ENCODE measurements around the gene EQTN. TPM values are rescaled to one million over a fixed set of nuclear protein-coding genes. Genes with fewer than 3 reads are reported as not detected.
A peak's percentile ranks its signal among the peaks of the same experiment; 100 is the strongest.

EQTN gene
- total and polyA plus RNA-seq, 9 donors: 0.23 to 2.3 (median 0.99) TPM; not detected in 1

DNA sequence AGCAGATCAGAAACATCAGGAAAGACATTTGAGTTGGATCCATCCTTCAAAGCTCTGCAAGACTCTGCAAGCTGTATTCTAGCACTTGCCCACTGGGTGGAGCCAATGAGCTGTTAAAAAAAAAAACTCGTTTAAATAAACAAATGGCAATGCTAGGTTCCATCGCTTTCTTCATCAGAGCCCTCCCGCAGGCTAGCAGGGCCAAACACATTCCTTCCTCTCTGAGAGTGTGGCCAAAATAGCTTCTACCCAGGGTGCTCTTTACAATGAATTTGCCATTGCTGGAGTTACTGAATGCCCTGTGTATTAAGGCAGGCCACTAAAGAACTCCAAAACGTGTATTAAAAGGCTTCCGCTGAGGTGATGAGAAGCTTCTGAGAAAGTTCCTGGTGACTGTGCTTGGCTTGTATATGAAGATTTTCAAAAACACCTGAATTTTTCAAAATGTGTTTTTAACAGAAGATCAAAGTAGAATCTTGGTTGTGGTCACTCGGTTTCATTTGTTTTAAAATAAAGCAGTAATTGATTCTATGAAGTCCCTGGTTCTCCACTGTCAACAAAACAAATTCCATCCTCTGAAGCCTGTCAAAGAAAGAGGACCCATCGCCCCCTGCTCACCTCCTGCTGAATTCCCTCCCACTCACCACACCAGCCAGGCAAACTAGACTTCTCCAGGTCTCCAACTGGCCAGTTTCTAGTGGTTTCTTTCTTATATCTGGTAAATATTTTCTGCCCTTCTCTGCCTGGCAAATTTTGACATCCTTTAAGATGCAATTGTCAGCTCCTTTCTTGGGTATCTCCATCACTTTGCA, 36.5 kb upstream of the EQTN start:
- H3K9me3 ChIP-seq: no peaks in the 10 kb centered on the region
- TF ChIP-seq EP300 (IDR thresholded peaks at IDR 0.05) (no peak), POLR2A (IDR thresholded peaks at IDR 0.05) (no peak)
- TF ChIP-seq, protein P1, sequence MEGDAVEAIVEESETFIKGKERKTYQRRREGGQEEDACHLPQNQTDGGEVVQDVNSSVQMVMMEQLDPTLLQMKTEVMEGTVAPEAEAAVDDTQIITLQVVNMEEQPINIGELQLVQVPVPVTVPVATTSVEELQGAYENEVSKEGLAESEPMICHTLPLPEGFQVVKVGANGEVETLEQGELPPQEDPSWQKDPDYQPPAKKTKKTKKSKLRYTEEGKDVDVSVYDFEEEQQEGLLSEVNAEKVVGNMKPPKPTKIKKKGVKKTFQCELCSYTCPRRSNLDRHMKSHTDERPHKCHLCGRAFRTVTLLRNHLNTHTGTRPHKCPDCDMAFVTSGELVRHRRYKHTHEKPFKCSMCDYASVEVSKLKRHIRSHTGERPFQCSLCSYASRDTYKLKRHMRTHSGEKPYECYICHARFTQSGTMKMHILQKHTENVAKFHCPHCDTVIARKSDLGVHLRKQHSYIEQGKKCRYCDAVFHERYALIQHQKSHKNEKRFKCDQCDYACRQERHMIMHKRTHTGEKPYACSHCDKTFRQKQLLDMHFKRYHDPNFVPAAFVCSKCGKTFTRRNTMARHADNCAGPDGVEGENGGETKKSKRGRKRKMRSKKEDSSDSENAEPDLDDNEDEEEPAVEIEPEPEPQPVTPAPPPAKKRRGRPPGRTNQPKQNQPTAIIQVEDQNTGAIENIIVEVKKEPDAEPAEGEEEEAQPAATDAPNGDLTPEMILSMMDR (IDR thresholded peaks at IDR 0.05): peak; percentile 77 to 87 (median 83)
- H3K27ac ChIP-seq: no peak overlapping the region
- H3K4me3 ChIP-seq: no peak overlapping the region
- intact Hi-C loops (cut with DNase I): loop anchor here in 2 of 4 donors (2.0 to 5.0 kb wide), 2 partner anchors 214 to 215 kb away; no protein-coding TSS in a partner anchor
- H3K4me1 ChIP-seq (ENCODE audit: insufficient read depth): peaks cover 17% of the 10 kb centered on the region
- H3K36me3 ChIP-seq: no peaks in the 10 kb centered on the region
- 30 to 40% (median 32%) methylated on average over 7 of the region's 7 CpGs for WGBS, 3 donors
- no peaks in the 10 kb centered on the region for H3K27me3 ChIP-seq
- peak; percentile 66 to 71 (median 67) for DNase-seq

DNA sequence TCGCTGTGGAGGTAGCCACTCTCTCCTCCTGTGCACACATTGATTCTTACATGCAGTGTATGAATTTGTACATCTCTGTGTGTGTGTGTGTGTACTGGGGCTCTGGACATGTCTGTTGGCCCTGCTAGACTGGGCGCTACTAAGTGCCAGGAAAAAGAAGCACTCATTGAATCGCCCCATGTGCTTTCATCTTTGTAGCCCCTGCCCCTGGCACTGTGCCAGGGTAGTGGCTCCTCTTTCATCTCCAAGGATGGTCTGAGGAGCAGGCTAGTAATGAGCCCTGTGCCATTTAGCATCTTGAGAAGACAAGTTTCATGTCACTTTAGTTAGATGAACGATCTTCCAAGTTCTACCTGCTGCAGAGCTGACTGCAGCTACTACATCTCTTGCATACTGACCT, 34.4 kb upstream of the EQTN start:
- intact Hi-C loops (cut with DNase I): loop anchor here in 1 of 4 donors (5.0 kb wide), 1 partner anchor 216 kb away; no protein-coding TSS in a partner anchor
- Histone ChIP-seq H3K9me3 (no peaks in the 10 kb centered on the region), H3K4me3 (no peak overlapping the region), H3K27ac (no peak overlapping the region), H3K36me3 (no peaks in the 10 kb centered on the region), H3K27me3 (no peaks in the 10 kb centered on the region), H3K4me1 (ENCODE audit: insufficient read depth) (peaks cover 1% of the 10 kb centered on the region)
- TF ChIP-seq POLR2A (IDR thresholded peaks at IDR 0.05) (no peak), EP300 (IDR thresholded peaks at IDR 0.05) (no peak)
- TF ChIP-seq, protein P1 (IDR thresholded peaks at IDR 0.05): no peak
- DNase-seq: no peak
- WGBS, 3 donors: 85 to 91% (median 88%) methylated on average over 4 of the region's 4 CpGs

DNA sequence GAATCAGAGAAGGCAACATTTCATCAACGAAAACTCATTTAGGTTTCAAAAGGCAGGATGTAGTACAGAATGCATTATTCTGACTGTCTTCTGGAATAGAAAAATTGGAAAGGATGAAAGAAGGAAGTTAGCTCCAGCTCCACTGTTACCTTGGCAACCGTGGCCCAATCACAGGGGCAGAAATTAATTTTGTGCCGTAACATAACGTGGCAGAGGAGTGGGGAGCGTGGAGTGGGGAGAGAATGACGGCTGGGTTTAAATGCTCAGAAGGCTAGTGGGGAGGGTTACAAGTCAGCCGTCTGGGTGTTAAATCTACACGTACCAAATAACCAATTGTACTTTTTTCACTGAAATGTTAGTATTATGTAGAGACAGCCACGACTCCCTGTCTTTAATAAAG, 32.3 kb upstream of the EQTN start:
- DNase-seq: no peak
- intact Hi-C loops (cut with DNase I): loop anchor here in 1 of 4 donors (10.0 kb wide), 1 partner anchor 356 kb away; no protein-coding TSS in a partner anchor
- Histone ChIP-seq H3K4me3 (no peak overlapping the region), H3K27ac (no peak overlapping the region), H3K27me3 (no peaks in the 10 kb centered on the region), H3K4me1 (ENCODE audit: insufficient read depth) (no peaks in the 10 kb centered on the region), H3K36me3 (no peaks in the 10 kb centered on the region), H3K9me3 (no peaks in the 10 kb centered on the region)
- whole genome bisulfite sequencing, 3 donors: 83 to 89% (median 86%) methylated on average over 9 of the region's 9 CpGs
- TF ChIP-seq POLR2A (IDR thresholded peaks at IDR 0.05) (no peak), EP300 (IDR thresholded peaks at IDR 0.05) (no peak)
- TF ChIP-seq, protein P1 (IDR thresholded peaks at IDR 0.05): no peak

DNA sequence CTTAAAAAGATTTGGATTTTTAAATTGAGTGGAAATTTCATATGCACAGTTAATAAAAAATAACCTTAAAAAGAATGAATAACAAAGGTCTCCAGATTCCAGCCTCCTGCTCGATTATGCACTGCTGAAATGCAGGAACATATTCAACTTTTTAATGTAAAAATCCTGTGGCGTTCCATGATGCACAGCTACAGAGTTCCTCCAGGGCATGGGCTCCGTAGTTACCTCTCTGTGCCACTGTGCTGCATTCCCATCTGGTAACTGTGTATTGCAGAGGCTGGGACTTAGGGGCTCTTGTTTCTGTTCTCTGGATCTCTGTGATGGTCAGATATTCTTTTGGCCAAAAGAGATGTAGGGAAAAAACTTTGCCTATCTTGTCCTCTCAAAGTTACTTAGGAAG, 31.5 kb upstream of the EQTN start:
- Histone ChIP-seq H3K36me3 (no peaks in the 10 kb centered on the region), H3K4me3 (no peak overlapping the region), H3K27me3 (no peaks in the 10 kb centered on the region), H3K4me1 (ENCODE audit: insufficient read depth) (no peaks in the 10 kb centered on the region), H3K9me3 (no peaks in the 10 kb centered on the region), H3K27ac (no peak overlapping the region)
- intact Hi-C loops (cut with DNase I): loop anchor here in 1 of 4 donors (10.0 kb wide), 1 partner anchor 356 kb away; no protein-coding TSS in a partner anchor
- TF ChIP-seq EP300 (IDR thresholded peaks at IDR 0.05): no peak
- no peak for TF ChIP-seq POLR2A (IDR thresholded peaks at IDR 0.05)
- TF ChIP-seq, protein P1 (IDR thresholded peaks at IDR 0.05): no peak
- DNase-seq: no peak
- WGBS, 3 donors: 41 to 65% (median 64%) methylated on average over 3 of the region's 3 CpGs

Measured in ovary (tissue), 9 donors.